EL (cell line): ENCODE data around the gene KRTCAP2.
A peak's percentile ranks its signal among the peaks of the same experiment; 100 is the strongest.

Experiments
- DNase-seq: peaks from one replicate; pipeline ENCODE4 v3.0.0-alpha.2; 2016

The KRTCAP2 gene

DNA sequence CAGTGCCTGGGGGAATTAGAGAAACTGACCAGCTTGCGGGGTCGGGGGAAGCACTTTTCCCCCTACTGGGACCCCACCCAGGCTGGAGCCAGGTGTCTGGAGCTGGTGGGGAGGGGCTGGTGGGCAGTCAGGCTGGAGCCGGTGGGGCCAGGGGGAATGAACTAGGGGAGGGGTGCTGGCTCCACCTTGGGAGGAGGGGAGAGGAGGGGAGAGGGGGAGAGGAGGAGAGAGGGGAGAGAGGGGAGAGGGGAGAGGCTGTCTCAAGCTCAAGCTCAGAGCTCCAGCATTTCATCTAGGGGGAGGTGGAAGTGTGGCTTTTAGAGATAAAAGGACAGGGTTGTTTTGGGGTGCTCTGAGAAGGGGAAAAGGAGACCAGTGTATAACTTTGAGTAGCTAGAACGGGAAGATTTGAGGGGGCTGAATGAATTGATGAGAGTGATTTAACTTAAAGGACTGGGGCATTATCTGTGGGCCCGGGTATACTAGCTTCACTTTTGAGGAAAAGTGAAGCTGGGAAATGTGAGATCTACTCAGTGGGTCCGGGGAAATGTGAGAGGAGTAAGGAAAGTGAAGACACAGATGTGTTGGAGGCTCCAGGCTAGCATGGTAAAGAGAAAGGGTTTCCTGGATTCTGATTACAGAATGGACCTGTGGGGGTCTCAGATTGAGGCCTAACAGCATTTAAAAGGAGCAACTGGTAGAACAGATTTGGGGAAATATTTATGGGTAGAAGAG is 42.7 kb downstream of the KRTCAP2 start:
- no peak for DNase-seq

DNA sequence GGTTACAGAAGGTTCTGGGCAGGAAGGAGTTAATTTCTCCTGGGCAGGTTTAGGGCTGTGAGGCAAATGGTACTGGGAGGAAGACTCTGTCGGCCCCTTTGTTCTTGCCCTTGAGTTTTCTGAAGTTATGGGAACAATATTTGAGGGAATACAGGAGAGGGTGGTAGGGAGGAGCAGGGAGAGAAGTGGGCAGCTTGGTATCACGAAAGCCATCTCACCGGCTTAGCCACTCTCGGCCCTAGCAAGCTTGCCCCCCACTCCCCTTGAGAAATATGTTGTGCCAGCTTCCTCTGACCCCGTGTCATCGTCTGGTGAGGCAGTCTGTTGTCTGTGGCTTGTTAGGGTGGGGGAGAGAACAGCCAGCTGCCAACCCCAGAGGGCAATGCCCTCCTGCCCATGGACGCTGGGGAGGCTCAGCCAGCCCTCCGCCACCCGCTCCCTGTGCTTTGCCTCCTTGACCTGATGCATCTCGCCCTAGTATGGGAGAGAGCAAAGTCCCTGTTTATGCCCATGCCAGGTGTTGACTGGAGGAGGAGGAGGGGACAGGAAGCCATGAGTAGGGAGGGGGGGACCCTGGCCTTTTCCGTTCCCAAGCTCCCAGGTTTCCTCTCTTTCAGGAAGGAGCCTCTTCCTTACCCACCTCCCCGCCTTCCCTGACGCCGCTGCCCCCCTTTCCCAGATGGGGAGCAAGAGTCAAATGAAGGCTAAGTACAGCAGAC is 44.2 kb downstream of the KRTCAP2 start:
- DNase-seq: no peak

DNA sequence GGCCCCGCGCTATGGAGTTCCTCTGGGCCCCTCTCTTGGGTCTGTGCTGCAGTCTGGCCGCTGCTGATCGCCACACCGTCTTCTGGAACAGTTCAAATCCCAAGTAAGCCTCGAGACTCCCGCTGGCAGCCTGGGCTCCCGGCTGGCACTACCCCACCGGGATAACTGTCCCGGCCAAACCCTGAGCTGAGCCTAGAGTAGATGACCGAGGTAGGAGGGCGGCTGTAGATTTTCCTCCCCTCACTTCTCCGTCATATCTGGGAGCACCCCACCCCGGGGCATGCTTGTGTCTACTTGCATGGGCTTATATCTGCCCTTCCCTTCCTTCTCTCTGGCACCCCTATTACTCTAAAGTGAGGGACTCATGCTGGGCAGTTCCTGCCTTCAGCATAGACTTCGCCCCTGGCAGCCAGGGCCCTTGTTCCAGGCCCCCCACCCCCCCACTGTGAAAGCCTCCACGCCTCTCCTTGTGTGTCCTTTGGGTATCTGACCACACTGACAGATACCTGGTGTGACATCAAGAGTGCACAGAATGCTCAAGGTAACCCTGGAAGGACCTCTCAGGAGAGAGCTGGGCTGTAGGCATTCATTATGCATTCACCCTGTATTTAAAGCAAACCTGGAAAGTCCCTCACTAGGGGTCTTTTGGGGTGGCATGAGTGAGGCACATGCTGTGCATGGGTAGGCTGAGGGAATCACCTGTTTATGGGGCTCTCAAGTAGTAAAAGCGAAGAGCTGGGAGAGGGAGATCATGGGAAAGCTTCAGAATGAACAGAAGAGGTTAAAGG is 44.9 kb downstream of the KRTCAP2 start:
- DNase-seq: no peak

DNA sequence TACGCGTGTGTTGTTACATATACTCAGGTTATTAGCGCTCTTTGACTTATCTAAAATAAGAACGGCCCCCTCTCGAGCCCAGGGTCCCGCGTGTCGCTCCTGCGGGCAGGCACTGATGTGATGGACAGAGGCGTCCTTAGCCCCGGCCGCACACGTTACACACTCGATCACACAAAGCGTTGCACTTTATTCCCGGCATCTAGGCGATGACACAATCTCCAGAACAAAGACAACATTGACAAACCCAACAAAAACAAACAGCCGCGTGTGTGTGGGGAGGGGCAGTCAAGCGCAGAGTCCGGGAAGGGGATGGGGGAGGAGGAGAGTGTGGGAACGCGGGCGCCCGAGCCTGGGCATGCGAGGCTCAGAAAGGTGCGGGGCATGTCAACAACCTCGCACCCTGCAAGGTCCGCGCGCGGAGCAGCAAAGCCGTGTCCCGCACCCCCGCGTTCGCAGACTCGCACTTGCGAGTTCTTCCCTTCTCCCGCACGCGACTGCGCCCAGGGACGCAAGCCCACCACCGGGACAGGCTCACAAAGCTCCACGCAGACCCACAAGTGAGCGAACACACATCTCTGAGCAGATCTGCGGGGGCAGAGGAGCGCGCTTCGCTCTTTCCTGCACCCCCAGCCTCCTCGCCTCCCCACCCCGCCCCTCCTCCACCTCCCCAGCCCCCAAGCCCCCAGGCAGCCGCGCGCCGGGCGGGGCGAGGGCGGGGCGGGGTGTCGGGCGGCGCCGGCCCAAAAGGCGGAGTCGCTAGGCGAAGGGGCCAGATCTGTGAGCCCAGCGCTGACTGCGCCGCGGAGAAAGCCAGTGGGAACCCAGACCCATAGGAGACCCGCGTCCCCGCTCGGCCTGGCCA is 45.8 kb downstream of the KRTCAP2 start, which contains the start of gene EFNA1:
Gene EFNA1 (plus strand): TSS at position 772 of the 862 bp plus-strand sequence. CDS start 102 bp downstream, outside the sequence.
- DNase-seq: peak; percentile 33

DNA sequence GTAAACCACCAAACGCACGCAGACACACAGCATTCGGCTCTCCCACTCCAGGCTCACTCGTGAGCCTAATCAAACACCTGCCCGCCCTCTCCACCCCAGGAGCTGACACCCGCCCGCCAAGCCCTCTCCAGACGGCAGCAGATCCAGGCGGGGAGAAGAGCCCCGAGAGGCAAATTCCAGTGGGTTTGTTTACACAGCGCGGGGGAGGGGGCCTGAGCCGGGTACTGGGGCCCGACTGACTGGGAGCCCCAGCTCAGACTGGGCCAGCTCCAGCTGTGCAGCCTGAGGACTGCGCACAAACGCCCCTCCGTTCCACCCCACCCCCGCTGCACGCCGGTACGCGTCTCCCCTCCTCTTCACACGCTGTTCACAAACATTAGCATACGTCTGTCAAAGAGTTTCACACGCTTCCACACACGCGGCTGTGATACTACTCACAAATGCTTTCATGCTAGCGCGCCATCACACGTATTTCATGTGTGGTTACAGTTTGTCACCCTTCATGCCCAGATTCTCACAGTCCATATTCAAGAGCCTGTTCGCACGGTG is 46.5 kb downstream of the KRTCAP2 start:
- peak; percentile 19 for DNase-seq

DNA sequence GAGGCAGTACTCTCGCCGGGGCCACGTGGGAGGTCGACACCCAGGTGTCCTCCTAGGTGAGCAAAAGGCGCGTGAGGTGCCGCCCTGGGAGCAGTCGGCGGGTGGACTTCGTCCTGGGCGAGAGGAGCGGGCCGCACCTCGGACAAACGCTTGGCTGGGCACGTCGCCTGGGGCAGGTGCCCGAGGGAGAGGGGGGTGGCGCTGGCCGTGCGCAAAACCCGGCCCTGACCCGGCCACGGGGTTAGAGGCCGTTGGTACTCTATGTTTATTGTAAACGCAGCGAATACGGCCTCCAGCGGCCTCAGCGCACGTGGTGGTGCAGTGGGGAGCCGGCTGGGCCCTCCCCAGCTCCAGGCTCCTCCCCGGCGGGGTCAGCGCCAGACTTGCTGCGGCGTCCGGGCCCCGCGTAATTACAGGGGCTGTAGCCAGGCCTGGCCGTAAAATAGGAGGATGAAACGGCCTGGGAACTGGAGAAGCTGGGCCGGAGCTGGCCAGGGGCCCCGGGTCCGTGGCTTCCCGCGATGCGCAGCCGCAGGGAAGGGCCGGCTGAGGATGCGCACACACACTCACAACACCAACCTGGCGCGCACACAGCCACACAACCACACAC is 47.1 kb downstream of the KRTCAP2 start:
- peak; percentile 14 for DNase-seq

DNA sequence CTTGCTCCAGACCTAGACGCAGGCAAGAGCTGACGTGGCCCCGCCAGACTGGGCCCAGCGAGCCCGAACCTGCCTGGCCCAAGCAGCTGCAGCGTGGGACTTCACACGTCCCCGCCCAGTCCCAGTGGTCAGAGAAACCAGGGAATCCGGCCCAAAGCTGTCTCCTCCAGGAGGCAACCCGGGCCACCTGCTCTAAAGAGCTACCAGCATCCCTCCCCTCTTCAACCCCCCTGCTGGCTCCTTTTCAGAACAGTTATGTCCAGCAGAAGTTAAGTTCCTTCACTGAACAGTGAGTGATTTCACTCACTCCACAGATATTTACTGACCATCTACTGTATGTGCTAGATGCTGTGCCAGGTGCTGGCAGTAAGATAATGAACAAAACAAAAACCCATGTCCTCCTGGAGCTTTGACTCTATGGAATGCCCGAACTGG is 47.6 kb downstream of the KRTCAP2 start:
- DNase-seq: no peak

DNA sequence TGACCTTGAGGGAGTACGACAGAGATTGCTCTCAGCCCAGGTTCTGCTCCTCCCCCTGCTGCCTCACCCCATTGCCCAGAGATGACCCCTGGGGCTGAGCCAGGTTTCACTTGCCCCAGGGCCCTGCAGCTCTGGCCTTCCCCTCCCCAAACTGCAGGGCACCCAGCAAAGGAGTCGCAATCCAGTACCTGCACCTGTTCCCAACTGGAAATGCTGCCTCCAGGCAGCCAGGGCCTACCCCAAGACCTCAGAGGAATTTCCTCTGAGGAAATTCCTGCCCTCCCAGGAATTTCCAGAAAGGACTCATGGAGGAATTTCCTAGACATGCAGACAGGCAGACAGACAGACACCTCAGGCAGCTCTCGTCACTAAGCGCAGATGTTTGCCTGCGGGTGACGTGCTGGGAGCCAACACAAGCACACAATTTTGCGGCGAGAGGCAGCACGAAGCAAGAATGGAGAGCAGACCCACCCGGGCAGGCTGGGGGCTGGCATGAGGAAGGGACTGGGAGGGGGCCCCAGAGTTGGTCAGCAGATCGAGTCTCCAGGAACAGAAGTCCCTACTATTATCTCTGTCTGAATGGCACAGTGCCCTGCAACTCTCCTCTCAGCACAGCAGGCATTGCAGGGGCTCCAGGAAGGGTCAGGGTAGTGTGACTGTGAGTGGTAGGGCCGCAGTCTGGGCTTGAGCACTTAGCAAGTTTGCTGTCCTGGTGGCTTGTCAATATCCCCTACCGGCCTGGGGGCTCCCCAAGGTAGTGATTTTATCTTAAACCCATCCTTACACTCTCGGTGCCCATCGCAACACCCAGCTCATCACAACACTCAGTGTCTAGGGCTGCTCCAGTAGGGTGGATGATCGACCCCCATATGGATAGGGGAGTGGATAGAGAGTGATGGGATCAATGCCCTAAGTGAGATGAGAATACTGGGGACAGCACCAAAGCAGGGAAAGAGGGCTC is 48.3 kb downstream of the KRTCAP2 start:
- peak; percentile 65 for DNase-seq

DNA sequence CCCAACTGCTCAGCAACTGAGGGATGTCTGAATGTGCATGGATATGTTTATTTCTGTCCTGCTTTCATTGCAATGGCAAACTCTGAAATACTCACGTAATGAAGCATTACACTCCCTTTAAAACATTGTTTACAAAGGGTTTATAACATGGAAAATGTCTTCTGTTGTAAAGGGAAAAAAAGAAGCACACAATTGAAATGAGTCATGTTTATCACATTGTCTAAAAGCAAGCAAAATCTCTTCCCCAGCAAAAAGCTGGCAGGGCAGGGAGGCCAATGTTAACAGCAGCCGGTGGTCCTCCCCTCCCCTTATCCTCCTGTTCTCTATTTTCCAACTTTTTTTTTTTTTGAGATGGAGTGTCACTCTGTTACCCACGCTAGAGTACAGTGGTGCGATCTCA is 49.3 kb downstream of the KRTCAP2 start:
- DNase-seq: no peak

DNA sequence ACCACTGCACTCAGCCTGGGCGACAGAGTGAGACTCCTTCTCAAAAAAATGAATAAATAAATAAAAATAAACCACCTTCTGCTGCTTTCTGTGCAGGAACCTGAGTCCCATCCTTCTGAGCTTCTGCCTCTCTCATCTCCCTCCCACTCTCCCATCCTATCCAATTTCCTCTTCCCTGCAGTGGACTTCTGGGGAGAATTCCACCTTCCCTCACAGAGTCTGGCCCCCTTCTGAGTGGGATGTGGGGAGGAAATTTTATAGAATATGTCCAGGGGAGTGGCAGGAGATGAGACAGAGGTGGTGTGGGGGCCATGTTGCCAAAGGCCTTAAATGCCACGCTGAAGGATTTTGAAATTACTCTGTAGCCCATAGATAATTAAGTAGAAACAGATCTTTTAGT is 50.8 kb downstream of the KRTCAP2 start:
- no peak for DNase-seq

DNA sequence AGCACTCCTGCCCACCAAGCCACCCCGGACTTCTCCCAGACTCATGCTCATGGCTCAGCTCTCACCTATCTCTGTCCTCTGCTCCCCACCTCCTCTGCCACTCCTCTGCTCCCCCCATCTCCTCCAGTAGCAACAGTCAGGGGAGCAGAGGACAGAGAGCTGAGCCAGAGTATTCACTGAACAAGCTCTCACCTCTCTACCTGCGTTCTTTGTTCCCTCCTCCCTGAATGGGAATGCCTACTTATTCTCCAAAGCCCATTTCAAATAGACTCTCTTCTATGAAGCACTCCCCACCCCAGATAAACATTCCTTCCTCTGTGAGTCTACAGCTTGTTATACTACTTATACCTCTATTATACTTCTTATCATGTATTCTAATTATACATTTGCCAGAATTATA is 51.9 kb downstream of the KRTCAP2 start:
- DNase-seq: no peak

DNA sequence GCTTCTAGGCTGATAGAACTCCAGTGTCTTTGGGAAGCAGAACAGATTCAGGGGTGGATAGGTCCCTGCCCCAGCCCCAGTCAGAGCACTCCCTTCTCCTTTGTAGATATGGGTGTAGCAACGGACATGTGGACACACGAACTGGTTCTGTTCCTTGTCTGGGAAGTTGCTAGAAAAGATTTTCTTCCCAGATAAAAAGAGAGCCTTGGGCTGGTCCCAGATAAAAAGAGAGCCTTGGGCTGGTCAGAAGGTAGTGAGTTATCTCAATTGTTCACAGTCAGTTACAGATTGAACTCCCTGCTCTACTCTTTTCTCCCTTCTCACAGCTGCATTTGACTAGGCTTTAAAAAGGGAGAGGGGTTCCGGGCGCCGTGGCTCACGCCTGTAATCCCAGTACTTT is 52.9 kb downstream of the KRTCAP2 start:
- no peak for DNase-seq
